Keratinocyte (primary cell): ENCODE results near the gene CHAF1A. TPM values are rescaled to one million over a fixed set of nuclear protein-coding genes. Genes with fewer than 3 reads are reported as not detected.

Experiments used
- DNase-seq: peaks from one replicate; pipeline ENCODE4 v3.0.0-alpha.2; 2011; ENCODE audit warnings: low read depth, missing footprints, low spot score
- FAIRE-seq: peaks from 2 replicates; lab custom pipeline; 2011; peaks lifted over from hg19 to GRCh38; lab: Jason Lieb, UNC
- H2AFZ ChIP-seq: 2 replicates; pipeline ENCODE4 v1.6.0; 2012; ENCODE audit warnings: low read length, control low read depth, inconsistent platforms; ENCODE audit not compliant: control insufficient read depth
- H3K27ac ChIP-seq: 2 replicates; pipeline ENCODE4 v1.5.1; 2011; ENCODE audit warnings: low read length; ENCODE audit not compliant: control insufficient read depth, insufficient read depth
- H3K27me3 ChIP-seq: 3 replicates; pipeline ENCODE4 v1.6.0; 2011; ENCODE audit warnings: low read length; ENCODE audit not compliant: control insufficient read depth, insufficient read depth; ENCODE audit errors: extremely low read depth
- H3K36me3 ChIP-seq, 2 experiments: 2 replicates in 1 of 2; 3 replicates in 1 of 2; pipeline ENCODE4 v1.5.1; 2011; ENCODE audit warnings: low read length in 2 of 2, mild to moderate bottlenecking in 1 of 2; ENCODE audit not compliant: control insufficient read depth in 2 of 2, insufficient read depth in 2 of 2; ENCODE audit errors: extremely low read depth in 1 of 2
- H3K4me1 ChIP-seq: 3 replicates; pipeline ENCODE4 v1.5.1; 2011; ENCODE audit warnings: low read length; ENCODE audit not compliant: control insufficient read depth, insufficient read depth; ENCODE audit errors: extremely low read depth
- H3K4me2 ChIP-seq: 3 replicates; pipeline ENCODE4 v1.6.0; 2011; ENCODE audit warnings: low read depth, low read length; ENCODE audit not compliant: control insufficient read depth, insufficient read depth; ENCODE audit errors: extremely low read depth
- H3K4me3 ChIP-seq, 3 experiments: fragments of 200-600 bp in 1 of 3; sonication (generic) in 1 of 3; 2 replicates in 2 of 3; 3 replicates in 1 of 3; pipeline ENCODE4 v1.5.1; 2011 to 2016; ENCODE audit warnings: low read length in 3 of 3, mild to moderate bottlenecking in 3 of 3, control low read depth in 2 of 3, inconsistent platforms in 1 of 3, low read depth in 1 of 3, mixed read lengths in 1 of 3, mixed run types in 1 of 3, moderate library complexity in 1 of 3; ENCODE audit not compliant: control insufficient read depth in 2 of 3, insufficient read depth in 2 of 3; ENCODE audit errors: extremely low read depth in 1 of 3
- H3K79me2 ChIP-seq: 2 replicates; pipeline ENCODE4 v1.6.0; 2012; ENCODE audit warnings: low read length; ENCODE audit not compliant: control insufficient read depth, insufficient read depth
- H3K9ac ChIP-seq: 3 replicates; pipeline ENCODE4 v1.6.0; 2011; ENCODE audit warnings: low read length; ENCODE audit not compliant: control insufficient read depth, insufficient read depth; ENCODE audit errors: extremely low read depth
- H3K9me1 ChIP-seq: 3 replicates; pipeline ENCODE4 v1.6.0; 2011; ENCODE audit warnings: low read length; ENCODE audit not compliant: control insufficient read depth, insufficient read depth; ENCODE audit errors: extremely low read depth
- H3K9me3 ChIP-seq: 2 replicates; pipeline ENCODE4 v1.5.1; 2012; ENCODE audit warnings: low read depth, low read length; ENCODE audit not compliant: control insufficient read depth
- H4K20me1 ChIP-seq: 3 replicates; pipeline ENCODE4 v1.6.0; 2011; ENCODE audit warnings: low read length; ENCODE audit not compliant: control insufficient read depth, insufficient read depth; ENCODE audit errors: extremely low read depth
- EZH2 ChIP-seq: IDR thresholded peaks from one replicate; pipeline ENCODE4 v1.6.1; 2012; ENCODE audit warnings: inconsistent platforms, mild to moderate bottlenecking, low read length, moderate library complexity
- dilution Hi-C: fragments of 300-500 bp; cut with MboI; formaldehyde crosslinking; loops from one replicate; pipeline ENCODE4 v1.7.0; 2020; ENCODE audit warnings: low sequenced_read_pairs; ENCODE audit not compliant: extremely low pct_ligation_motif_present
- polyA plus RNA-seq, 5 experiments: library from polyadenylated mRNA; depleted of rRNA in 3 of 5; stranded (reverse) in 3 of 5; stranded (forward) in 1 of 5; unstranded in 1 of 5; fragments of >200 nt; gene quantifications; 1 replicate in 1 of 5; 2 replicates in 3 of 5; 3 replicates in 1 of 5; pipeline versions ENCODE4 v1.2.1 to v1.2.3, GENCODE V29; 2011 to 2012; ENCODE audit warnings: missing spikeins in 2 of 5, low read depth in 1 of 5, low replicate concordance in 1 of 5
- TF ChIP-seq, protein P1 (sequence below), 3 experiments: IDR thresholded peaks in 1 of 3; conservative IDR thresholded peaks in 1 of 3; optimal IDR thresholded peaks in 1 of 3; 2 replicates in 2 of 3; 3 replicates in 1 of 3; pipeline versions ENCODE3 to v1.5.1; 2011; ENCODE audit warnings: low read length in 3 of 3, mild to moderate bottlenecking in 3 of 3, moderate library complexity in 2 of 3, control low read depth in 1 of 3, inconsistent platforms in 1 of 3; ENCODE audit not compliant: insufficient read depth in 2 of 3; ENCODE audit errors: extremely low read depth in 1 of 3

The CHAF1A gene
- polyA plus RNA-seq, 1 donor (not counting 4 experiments of a cell fraction or from before 2014, with no cell fraction given): 10.6 TPM

DNA sequence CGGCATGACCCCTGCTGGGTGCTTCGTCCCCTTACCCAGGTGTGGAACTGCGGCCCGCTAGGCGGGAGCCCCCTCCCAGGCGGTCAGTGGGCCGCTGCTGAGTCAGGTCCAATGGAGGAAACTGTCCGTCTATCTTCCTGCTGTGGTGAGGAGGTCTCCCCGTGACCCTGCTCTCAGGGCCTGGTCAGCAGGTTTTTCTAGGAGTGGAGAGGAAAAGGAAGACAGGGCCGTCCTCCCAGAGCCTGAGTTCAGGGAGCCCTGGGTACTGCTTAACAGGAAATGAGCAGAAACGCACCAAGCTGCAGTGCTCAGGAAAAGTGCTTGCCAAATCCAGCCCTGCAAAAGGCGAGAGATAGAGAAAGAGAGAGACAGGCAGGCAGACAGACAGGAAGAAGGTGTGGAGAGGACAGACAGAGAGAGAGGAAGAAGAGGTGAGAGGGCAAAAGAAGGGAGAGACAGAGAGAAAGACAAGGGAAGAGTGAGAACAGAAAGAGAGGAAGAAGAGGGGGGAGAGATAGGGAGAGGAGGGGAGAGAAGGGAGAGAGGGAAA lies 12.3 kb upstream of the CHAF1A start:
- Histone ChIP-seq H3K4me3 (no peak overlapping the region), H3K27me3 (no peaks in the 10 kb centered on the region), H3K79me2 (peaks cover 95% of the 10 kb centered on the region), H2AFZ (no peak overlapping the region), H3K4me1 (peaks cover 34% of the 10 kb centered on the region), H3K4me2 (peak overlapping the region; percentile 29), H3K9me1 (no peaks in the 10 kb centered on the region), H3K9me3 (no peaks in the 10 kb centered on the region), H3K9ac (peak overlapping the region; percentile 48), H4K20me1 (peaks cover 12% of the 10 kb centered on the region), H3K36me3 (peaks cover 12 to 14% of the 10 kb centered on the region in 2 experiments), H3K27ac (peak overlapping the region; percentile 56)
- dilution Hi-C loops: no loop called here
- no peak for TF ChIP-seq EZH2
- TF ChIP-seq, protein P1, sequence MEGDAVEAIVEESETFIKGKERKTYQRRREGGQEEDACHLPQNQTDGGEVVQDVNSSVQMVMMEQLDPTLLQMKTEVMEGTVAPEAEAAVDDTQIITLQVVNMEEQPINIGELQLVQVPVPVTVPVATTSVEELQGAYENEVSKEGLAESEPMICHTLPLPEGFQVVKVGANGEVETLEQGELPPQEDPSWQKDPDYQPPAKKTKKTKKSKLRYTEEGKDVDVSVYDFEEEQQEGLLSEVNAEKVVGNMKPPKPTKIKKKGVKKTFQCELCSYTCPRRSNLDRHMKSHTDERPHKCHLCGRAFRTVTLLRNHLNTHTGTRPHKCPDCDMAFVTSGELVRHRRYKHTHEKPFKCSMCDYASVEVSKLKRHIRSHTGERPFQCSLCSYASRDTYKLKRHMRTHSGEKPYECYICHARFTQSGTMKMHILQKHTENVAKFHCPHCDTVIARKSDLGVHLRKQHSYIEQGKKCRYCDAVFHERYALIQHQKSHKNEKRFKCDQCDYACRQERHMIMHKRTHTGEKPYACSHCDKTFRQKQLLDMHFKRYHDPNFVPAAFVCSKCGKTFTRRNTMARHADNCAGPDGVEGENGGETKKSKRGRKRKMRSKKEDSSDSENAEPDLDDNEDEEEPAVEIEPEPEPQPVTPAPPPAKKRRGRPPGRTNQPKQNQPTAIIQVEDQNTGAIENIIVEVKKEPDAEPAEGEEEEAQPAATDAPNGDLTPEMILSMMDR (optimal IDR thresholded peaks at IDR 0.05 in 1 of 3, IDR thresholded peaks at IDR 0.05 in 1 of 3, conservative IDR thresholded peaks at IDR 0.05 in 1 of 3; ENCODE audit: extremely low read depth in 1 of 3, insufficient read depth in 2 of 3, low read length in 3 of 3): no peak
- FAIRE-seq (no peak), DNase-seq (no peak)

DNA sequence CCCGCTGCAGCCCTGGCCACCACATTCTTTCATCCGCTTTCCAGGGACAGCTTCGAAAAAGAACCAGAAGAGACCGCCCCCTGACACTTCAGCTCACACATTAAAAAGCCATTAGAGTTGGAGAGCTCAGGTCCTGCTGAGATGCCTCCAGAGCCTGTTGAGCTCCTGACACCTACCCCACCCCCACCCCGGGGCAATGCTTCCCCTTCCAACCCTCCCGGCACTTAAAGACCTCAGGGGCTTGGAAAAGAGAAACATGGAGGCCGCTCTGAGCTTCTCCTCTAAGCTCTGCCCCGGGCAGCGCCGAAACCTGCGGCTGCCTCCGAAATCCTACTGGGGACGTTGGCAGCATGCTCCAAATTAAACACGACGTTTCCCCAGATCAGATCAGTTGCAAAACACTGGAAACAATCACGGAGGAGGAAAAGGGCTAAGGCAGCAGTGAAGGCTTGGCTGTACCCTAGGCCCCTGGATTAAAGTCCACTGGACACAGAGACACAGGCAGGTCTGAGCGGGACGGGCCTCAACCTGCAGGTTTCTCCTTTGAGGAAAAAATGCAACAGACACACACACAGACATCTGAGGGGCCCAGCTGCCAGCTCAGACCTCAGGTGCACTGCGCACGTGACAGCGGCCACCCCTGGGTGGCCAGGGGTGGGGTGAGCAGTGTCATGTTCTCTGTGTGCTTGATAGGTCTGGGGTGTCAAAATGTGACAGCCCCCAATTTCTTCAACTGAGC lies 11.7 kb upstream of the CHAF1A start:
- H3K27ac ChIP-seq: peak overlapping the region; percentile 56
- H3K4me1 ChIP-seq: peaks cover 34% of the 10 kb centered on the region
- no peaks in the 10 kb centered on the region for H3K9me3 ChIP-seq
- H3K9ac ChIP-seq: peak overlapping the region; percentile 48
- H3K4me2 ChIP-seq: peak overlapping the region; percentile 54
- TF ChIP-seq EZH2: no peak
- TF ChIP-seq, protein P1 (optimal IDR thresholded peaks at IDR 0.05 in 1 of 3, IDR thresholded peaks at IDR 0.05 in 1 of 3, conservative IDR thresholded peaks at IDR 0.05 in 1 of 3; ENCODE audit: extremely low read depth in 1 of 3, insufficient read depth in 2 of 3, low read length in 3 of 3): no peak
- H3K27me3 ChIP-seq: no peaks in the 10 kb centered on the region
- H3K4me3 ChIP-seq: peak overlapping the region in 2 of 3 experiments; percentile 12 to 19
- FAIRE-seq: peak; percentile 5
- H2AFZ ChIP-seq: no peak overlapping the region
- peaks cover 10% of the 10 kb centered on the region for H4K20me1 ChIP-seq
- H3K36me3 ChIP-seq: peaks cover 13 to 14% of the 10 kb centered on the region in 2 experiments
- dilution Hi-C loops: no loop called here
- no peaks in the 10 kb centered on the region for H3K9me1 ChIP-seq
- peaks cover 93% of the 10 kb centered on the region for H3K79me2 ChIP-seq
- DNase-seq: no peak
